ENCODE data around the gene HRAS.

The HRAS gene

GRCh38 chr11:512761-513595 lies 22.4 kb downstream of the HRAS start:
- no peak for TF ChIP-seq CTCF (IDR thresholded peaks at IDR 0.05; ENCODE audit: insufficient read depth, low read depth, low read length, missing control alignments)
- no peak for DNase-seq (ENCODE audit: low read depth)
- no peak overlapping the region for H3K4me3 ChIP-seq (ENCODE audit: low read length)

- no peak overlapping the region for H3K4me3 ChIP-seq (ENCODE audit: low read length)
- no peak for TF ChIP-seq CTCF (IDR thresholded peaks at IDR 0.05; ENCODE audit: insufficient read depth, low read depth, low read length, missing control alignments)
- DNase-seq (ENCODE audit: low read depth): no peak
These were observed 26.4 kb downstream of the HRAS start for GRCh38 chr11:508956-509355.

- H3K4me3 ChIP-seq (ENCODE audit: low read length): peak overlapping the region; percentile 59
- DNase-seq (ENCODE audit: low read depth): no peak
- TF ChIP-seq CTCF (IDR thresholded peaks at IDR 0.05; ENCODE audit: insufficient read depth, low read depth, low read length, missing control alignments): no peak
These were observed 27.5 kb downstream of the HRAS start for GRCh38 chr11:507727-508515.

- peak within 1 kb of the TSS; percentile 81 for H3K4me3 ChIP-seq (ENCODE audit: low read length)
- peak; percentile 98 for DNase-seq (ENCODE audit: low read depth)
- TF ChIP-seq CTCF (IDR thresholded peaks at IDR 0.05; ENCODE audit: insufficient read depth, low read depth, low read length, missing control alignments): no peak
These were observed 28.2 kb downstream of the HRAS start, which contains the start of gene RNH1 for GRCh38 chr11:506995-507726. Gene RNH1, minus strand, starts transcription at chr11:507242. Its CDS starts 5,080 bp downstream, at chr11:502162.

GRCh38 chr11:506238-506994 lies 29.0 kb downstream of the HRAS start:
- DNase-seq (ENCODE audit: low read depth): peak; percentile 98
- no peak for TF ChIP-seq CTCF (IDR thresholded peaks at IDR 0.05; ENCODE audit: insufficient read depth, low read depth, low read length, missing control alignments)
- H3K4me3 ChIP-seq (ENCODE audit: low read length): peak overlapping the region; percentile 81

- TF ChIP-seq CTCF (IDR thresholded peaks at IDR 0.05; ENCODE audit: insufficient read depth, low read depth, low read length, missing control alignments): no peak
- peak overlapping the region; percentile 81 for H3K4me3 ChIP-seq (ENCODE audit: low read length)
These were observed 30.4 kb downstream of the HRAS start for GRCh38 chr11:504994-505344.

More at GRCh38 chr11:504994-505344, 30.4 kb downstream of the HRAS start:
- no peak for DNase-seq (ENCODE audit: low read depth)
